ENCODE results near the gene PER2. TPM values are rescaled to one million over a fixed set of nuclear protein-coding genes. Genes with fewer than 3 reads are reported as not detected.

PER2 gene
- total and polyA plus RNA-seq, 2 of the 13 experiments (the other 11 are each of a cell fraction or from before 2014, with no cell fraction given) = 5.1 to 9.4 TPM

- TF ChIP-seq ZNF280B (CRISPR knock-in tag; IDR thresholded peaks at IDR 0.05; ENCODE audit: borderline replicate concordance) (peak; percentile 99), TSC22D2 (CRISPR knock-in tag; IDR thresholded peaks at IDR 0.05; ENCODE audit: borderline replicate concordance) (peak; percentile 97), ZNF75D (CRISPR knock-in tag; IDR thresholded peaks at IDR 0.05; ENCODE audit: borderline replicate concordance) (peak; percentile 94; the same call in 1 of the 2 replicates), CHD4 (IDR thresholded peaks at IDR 0.05; ENCODE audit: borderline replicate concordance, low read length) (no peak), SRY (CRISPR knock-in tag; IDR thresholded peaks at IDR 0.05) (peak; percentile 100), ARID2 (CRISPR knock-in tag; IDR thresholded peaks at IDR 0.05; ENCODE audit: borderline replicate concordance) (peak; percentile 95; the same call in 1 of the 2 replicates), ZNF672 (CRISPR knock-in tag; IDR thresholded peaks at IDR 0.05) (peak; percentile 97), ZNF136 (CRISPR knock-in tag; IDR thresholded peaks at IDR 0.05; ENCODE audit: low read depth) (peak; percentile 49; the same call in 1 of the 2 replicates), SYNCRIP (IDR thresholded peaks at IDR 0.05; ENCODE audit: insufficient read depth, low read depth, low read length) (no peak), POLR2A (IDR thresholded peaks at IDR 0.05; ENCODE audit: insufficient read depth in 1 of 2, low read depth in 2 of 2, low read length in 2 of 2) (0 out of 4 replicates have a peak, but pooled peaks of 1 of the 2 experiments have one; percentile 17), KLF13 (CRISPR knock-in tag; IDR thresholded peaks at IDR 0.05) (peak; percentile 96), GABPA (IDR thresholded peaks at IDR 0.05; ENCODE audit: low read depth, low read length) (no peak), GABPA (CRISPR knock-in tag; IDR thresholded peaks at IDR 0.05; ENCODE audit: low read depth) (peak; percentile 62), PAWR (CRISPR knock-in tag; IDR thresholded peaks at IDR 0.05; ENCODE audit: borderline replicate concordance) (no peak), NR3C1 (CRISPR knock-in tag; IDR thresholded peaks at IDR 0.05) (no peak), PHF5A (CRISPR knock-in tag; IDR thresholded peaks at IDR 0.05; ENCODE audit: low read depth, unreplicated experiment) (no peak), ZSCAN9 (CRISPR knock-in tag; IDR thresholded peaks at IDR 0.05; ENCODE audit: borderline replicate concordance) (peak; percentile 91; the same call in 1 of the 2 replicates), ZNF326 (CRISPR knock-in tag; IDR thresholded peaks at IDR 0.05; ENCODE audit: borderline replicate concordance) (no peak), FOXP1 (IDR thresholded peaks at IDR 0.05) (no peak), FOXP1 (CRISPR knock-in tag; IDR thresholded peaks at IDR 0.05) (no peak), ZFX (CRISPR knock-in tag; IDR thresholded peaks at IDR 0.05; ENCODE audit: low read depth) (no peak), ZNF274 (CRISPR knock-in tag; IDR thresholded peaks at IDR 0.05) (peak; percentile 96), ZNF142 (CRISPR knock-in tag; IDR thresholded peaks at IDR 0.05) (peak; percentile 96), U2AF1 (optimal IDR thresholded peaks at IDR 0.05; ENCODE audit: low read depth, low read length) (no peak)
These were observed 49.5 kb downstream of the PER2 start (continued) for GRCh38 chr2:238238766-238239542.
